ENCODE data around the gene LRMDA.
A peak's percentile ranks its signal among the peaks of the same experiment; 100 is the strongest.
"Not testable (repeated sequence)": the region's sequence is repeated elsewhere in the genome, so short reads cannot be mapped to it uniquely, and the experiment has no call there.

LRMDA gene

DNA sequence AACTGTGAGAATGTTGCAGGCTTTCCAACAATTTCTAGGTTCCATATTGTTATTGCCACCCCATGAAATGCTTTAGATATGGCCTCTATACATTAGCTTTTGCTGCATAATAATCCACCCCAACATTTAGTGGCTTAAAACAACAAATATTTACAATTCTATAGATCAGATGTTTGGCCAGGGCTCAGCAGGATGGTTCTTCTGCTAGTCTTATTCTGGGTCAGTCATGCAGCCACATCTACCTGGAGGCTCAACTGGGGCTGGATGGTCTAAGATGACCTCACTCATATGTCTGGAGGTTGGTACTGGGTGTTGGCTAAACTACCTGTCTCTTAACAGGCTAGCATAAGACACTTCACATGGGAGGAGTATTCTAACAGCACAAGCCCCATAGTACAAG is 607.3 kb downstream of the LRMDA start:
- DNase-seq: no peak

DNA sequence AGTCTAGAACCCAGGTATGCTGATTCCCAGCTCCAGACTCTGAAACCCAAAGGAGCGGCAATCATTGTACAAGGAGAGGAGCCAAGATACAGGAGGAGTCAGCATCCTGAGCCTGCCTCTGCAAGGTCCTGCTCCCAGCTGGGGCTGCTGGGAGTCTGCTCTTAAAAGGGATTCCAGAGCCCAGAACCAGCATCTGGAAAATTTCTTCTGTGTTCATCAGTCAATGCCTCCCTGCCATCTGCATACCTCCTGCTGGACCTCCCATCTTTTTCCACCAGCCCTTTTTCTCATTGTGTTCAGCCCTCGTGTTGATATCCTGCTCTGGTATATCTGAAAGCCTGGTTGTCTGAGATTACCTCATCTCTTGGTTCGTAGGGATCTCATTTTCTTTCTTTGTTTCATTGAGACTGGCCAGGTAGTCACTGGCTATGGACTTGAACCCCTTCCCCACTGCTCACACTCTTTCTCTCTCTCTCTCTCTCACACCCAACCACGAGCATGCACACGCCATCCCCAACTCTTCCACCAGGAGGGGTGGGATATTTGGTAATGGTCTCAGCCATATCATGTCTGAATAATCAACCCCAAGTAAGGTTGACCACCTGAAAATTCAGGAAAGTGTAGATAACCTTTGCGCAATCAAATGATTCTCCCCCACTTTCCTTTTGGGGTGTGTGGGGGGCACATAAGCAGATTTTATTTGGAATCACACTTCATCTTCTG is 608.8 kb downstream of the LRMDA start:
- no peak for DNase-seq

DNA sequence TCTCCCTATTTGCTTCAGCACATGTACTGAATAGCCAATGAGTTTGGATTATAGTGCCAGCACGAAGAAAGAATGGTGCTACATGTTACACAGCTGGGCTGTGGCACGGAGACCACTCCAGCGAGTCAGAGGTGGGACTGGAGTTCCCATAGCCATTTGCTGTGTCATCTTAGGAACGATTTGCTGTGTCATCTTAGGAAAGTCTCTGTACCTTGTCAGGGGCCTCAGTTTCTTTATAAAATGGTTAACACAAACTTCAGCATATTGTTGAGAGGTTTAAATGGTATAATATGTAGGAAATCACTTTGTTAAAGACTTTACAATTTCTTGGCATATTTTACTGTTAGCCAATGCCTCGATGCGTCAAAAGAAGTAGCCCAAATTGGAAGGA is 609.4 kb downstream of the LRMDA start:
- no peak for DNase-seq

DNA sequence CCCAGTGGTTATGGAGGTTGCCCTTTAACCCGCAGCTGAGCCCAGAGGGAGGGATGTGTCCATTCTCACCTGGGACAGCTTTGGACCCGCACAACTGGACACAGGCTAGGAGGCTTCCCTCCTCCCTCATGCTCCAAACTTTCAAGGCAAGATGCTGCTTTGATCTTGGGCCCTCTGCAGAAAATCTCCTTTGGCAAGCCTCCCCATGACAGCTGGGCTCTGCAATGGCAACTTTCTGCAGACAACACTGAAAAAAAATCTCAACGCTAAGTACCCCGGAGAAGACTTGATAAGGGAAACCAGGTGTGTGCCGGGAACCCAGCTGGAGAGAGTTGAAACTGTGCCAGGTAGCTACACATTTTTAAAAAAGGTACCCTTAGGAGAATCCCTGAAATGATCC is 610.1 kb downstream of the LRMDA start:
- peak; percentile 31 for DNase-seq

DNA sequence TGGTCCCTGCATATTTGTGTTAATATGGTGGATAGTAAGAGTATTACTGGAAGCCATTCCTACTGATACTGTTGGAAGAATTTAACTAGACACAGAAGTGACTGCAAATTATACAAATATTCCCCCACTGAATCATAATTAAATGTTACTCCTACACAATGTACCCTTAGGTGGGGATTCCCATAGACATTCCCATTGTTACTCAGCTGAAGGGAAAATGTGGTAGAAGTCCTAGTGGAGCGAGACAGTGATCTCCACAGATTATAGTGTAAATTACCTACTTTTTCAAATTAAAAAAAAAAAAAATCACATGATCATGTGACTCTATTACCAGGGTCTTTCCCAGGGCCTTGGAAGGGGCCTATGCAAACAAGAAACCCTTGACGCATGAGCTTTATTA is 611.8 kb downstream of the LRMDA start:
- DNase-seq: no peak

DNA sequence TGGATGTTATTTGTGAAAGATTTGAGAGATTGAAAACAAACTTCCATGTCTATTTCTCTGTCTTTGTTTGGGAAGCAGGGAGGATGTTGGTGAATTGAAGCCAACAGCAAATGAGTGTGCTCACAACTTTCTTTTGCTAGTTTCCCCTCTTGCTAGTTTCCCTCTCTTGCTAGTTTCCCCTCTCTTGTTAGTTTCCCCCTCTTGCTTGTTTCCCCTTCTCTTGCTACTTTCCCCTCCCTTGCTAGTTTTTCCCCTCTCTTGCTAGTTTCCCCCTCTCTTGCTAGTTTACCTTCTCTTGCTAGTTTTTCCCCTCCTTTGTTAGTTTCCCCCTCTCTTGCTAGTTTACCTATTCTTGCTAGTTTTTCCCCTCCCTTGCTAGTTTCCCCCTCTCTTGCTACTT is 613.3 kb downstream of the LRMDA start:
- DNase-seq: no peak

DNA sequence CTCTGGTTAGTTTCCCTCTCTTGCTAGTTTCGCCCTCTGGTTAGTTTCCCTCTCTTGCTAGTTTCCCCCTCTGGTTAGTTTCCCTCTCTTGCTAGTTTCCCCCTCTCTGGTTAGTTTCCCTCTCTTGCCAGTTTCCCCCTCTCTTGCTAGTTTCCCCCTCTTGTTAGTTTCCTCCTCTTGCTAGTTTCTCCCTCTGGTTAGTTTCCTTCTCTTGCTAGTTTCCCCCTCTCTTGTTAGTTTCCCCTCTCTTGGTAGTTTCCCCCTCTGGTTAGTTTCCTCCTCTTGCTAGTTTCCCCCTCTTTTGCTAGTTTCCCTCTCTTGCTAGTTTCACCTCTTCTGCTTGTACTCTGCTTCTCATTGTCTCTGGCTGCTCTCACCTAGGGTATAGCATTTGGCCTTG is 613.8 kb downstream of the LRMDA start:
- DNase-seq: no peak

DNA sequence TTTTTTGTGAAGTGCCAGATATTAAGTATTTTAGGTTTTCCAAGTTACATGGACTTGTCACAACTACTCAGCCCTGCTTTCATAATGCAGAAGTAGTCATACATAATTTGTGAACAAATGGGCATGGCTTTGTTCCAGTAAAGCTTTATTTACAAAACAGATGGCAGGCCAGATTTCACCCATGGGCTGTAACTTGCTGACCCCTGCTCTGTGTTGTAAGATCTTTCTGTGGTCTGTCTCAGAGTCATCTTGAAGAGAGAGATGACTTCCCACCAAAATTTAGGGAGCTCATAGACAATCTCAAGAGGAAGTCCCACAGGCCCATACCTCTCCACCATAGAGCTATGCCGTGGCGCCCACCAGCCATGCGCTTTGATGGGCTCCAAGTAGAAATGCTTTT is 616.1 kb downstream of the LRMDA start:
- DNase-seq: no peak

DNA sequence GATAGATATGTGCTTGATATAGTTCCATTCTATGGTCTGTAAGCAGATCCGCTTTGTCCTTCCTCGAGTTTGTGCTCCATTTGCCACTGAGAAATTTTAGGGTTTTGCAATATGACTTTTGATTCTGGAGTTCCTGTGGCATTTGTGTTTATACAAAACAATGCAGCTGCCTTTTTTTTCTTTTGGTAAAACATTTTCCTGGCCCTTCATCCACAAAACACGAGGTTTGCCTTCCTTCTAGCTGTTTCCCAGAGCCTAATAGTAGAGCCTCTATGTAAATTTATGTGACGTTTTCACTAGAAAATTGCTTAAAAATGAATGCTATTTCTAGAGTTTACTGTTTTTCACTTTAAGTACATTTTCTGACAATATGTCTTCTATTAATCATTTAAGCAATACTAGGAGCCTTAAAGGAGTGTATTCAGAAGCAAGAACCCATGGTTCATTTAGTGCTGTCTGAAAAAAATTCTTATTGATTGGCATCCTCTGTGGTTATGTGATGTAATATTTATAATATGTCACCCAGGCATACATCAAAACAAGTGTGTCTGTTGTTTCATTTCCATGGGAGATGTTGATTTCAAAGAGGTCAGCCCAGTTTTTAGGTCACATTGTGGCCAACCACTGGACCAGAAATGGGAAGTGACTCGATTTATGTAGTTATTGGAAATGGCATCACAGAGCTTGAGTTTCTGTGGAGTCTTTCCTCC is 618.3 kb downstream of the LRMDA start:
- DNase-seq: no peak

DNA sequence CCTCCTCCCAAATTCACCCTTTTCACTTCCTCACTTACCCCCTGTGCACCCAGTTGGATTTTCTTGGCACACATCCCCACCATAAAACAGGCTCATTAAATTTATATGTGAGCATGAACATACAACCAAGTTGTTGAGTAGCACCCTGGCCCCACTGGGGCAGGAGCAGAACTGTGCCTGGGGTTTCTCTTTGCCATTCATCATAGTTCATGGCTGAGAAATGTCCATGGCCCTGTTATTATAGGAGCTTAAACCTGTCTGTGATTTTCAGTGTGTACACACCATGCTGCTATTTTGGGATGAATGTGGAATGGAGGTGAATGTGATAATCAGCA is 618.8 kb downstream of the LRMDA start:
- DNase-seq: no peak

DNA sequence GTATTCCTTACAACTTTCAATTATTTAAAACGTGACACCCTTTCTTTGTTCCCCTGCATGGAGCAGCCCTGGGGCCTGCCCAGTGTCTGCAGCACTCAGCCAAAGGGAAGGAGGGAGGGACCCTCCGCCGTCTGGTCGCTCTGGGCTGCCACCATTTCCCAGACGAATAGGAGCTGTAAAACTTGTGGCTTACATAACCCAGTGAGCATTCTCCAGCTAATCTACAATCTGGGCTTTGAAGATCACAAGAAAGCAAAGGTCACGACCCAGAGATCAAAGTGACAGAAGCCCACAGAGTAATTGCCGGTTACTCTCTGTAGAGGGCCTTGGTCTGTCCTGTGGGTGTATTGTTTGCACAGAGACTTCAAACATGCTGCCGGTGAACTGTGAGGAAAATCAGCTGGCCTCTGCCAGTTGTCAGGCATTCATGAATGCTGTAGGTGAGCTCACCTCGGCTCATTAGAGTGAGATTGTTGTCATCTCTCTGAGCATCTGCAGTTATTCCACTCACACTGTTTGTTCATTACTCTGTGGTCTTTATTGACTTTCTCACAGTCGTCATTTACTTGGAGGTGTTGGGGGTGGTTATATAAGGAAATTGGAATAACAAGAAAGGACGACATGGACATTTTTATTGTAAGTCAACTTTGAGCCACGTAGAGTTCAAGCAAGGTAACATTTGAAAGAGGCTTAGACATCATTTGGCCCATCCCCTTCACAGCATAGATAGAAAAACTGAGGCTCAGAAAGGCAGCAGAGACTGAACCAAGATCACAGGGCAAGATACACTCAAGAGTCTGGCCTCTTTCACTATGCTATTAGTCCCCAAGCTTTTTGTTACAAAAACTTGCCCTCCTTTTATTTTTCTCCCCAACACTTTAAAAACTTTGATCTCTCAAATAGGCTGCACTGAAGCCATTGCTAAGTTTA is 619.8 kb downstream of the LRMDA start:
- DNase-seq: no peak

DNA sequence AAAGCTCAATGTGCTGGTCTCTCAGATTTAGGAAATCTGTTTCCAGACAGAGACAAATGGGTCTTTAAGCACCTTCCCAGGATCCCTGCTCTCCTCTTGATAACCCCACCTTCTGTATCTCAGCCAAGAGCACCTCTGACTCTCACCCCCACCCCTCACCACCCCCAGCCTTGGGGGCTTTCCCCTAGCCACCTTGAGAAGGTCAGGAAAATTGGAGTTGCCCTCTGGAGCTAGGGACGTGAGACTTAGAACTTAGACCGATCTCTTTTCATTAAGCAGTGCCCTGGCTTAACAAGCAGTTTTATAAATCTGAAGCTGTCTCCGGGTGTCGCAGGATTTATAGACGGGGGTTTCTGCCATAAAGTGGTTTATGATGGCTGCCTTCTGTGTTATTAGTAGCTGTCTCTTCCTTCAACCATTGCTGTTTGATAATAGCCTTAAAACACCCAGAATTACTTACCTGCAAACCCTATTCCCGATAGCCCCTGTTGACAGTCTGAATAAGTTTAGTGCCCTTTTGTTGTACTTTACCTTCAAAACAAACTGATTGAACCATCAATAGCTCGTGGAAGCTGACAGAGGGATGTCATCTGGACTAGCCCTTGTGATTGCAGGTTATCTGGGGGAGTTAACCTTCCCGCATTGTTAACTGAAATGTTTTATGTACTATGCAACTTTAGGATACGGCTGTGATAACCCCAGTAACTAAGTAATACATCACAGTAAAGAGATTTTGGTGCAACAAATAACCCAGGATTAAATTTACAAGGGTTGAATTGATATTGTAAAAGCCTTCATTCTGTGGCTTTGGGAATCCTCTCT is 621.5 kb downstream of the LRMDA start:
- DNase-seq: no peak

DNA sequence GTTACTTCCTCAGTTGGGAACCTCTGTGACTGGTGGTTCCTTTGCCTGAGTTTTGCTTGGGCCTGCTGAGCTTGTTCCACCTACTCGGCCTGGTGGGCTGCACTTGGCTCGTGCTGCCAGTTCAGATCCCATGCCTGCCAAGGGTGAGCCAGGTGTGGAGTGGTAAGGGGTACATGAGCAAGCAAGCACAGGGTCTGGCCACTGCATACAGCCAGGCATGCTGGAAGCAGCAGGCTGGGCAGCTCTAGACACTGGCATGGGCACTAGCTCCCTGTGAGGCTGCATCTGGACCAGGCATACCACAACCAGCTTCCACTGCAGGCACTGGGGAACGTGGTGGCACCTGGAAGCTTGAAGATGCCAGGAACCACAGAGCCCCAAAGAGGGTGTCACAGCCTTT is 624.0 kb downstream of the LRMDA start:
- DNase-seq: no peak

DNA sequence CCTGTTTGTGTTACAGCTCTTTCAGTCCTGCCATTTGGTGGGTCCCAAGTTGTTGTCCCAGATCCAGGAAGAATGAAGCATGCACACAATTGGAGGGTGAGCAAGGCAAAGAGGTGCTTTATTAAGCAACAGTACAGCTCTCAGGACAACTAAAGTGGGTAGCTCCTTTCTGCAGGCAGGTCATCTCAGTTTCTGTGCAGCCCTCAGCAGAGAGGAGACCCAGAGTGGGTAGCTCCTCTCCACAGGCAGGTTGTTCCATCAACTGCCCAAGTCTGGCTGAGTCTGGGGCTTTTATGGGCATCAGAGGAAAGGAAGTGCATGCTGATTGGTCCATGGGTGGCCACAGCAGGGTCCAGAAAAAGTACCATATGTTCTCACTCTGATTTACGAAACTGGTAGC is 624.5 kb downstream of the LRMDA start:
- no peak for DNase-seq

DNA sequence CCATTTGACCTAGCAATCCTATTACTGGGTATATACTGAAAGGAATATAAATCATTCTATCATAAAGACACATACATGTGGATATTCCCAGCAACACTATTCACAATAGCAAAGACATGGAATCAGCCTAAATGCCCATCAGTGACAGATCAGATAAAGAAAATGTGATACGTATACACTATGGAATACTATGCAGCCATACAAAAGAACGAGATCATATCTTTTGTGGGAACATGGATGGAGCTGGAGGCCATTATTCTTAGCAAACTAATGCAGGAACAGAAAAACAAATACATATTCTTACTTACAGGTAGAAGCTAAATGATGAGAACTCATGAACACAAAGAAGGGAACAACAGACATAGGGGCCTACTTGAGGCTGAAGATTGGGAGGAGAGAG is 629.6 kb downstream of the LRMDA start:
- not testable (repeated sequence) for DNase-seq

DNA sequence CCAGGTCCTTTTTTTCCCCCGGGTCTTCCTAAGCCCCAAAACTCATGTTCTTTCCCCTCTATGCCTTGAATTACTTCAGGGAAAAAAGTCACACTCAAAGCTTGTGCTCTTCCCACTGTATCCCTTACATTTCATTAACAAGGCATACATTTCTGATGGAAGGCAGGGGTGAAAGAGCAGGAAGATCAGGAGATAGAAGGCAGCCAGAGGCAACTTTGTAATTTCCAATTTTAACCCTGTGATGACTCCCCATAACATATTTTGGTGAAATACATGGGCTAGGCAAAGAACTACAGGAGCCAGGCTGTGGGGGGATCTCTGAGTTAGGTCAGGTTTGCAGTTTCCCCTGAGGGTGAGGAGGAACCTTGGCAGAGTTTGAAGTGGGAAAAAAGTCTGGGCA is 635.0 kb downstream of the LRMDA start:
- DNase-seq: no peak

DNA sequence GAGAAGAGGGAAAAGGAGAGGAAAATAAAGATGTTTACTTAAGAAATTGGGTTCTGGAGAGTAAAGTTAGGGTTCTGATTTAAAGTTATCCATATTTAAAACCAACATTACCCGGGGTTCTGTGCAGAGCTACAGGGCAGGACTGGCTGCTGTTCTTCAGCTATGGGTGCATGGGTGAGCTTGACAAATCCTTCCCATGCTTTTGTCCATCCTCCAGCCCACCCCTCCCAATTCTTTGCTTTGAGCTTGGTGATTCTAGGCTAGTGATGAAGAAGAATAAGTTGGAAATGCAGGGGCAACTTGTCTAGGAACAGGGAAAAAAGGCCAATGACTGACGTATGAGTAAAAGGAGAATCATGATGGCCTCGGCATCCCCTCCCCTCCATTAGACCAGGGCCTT is 636.0 kb downstream of the LRMDA start:
- no peak for DNase-seq

DNA sequence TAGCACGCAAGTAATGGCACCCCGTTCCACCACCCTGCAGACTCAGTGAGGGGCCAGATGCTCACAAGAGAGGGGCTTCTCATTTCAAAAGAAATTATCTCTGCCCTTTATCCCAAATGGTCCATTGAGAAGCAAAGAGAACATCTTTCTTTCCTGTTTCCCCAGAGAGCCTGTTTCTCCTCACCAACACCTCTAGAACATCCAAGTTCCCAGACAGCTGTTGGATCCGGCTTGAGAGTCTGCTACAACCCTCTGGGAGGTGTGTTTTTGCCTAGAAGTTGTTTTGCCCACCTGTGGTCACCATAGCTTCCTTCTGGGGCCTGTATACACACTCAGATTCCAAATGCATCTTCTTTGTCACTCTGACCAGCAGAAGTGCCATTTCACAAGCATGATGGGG is 637.4 kb downstream of the LRMDA start:
- DNase-seq: no peak

DNA sequence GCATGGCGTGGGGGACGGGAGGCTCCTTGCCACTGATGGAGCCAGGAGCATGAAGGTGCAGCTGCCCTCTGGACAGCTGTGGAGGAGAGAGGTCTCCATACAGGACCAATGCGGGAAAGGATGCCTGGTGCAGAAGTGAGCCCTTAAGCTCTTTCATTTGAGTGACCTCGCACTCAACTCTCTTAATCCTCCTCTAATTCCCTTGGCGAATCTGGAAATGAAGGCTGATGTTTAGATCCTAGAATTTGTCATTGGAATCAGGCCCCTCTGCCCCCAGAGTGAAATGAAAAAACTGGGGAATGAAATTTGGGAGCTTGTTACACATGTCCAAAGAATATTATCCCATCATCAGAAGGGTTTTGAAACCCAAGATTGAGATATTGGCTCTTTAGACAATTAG is 639.5 kb downstream of the LRMDA start:
- no peak for DNase-seq

DNA sequence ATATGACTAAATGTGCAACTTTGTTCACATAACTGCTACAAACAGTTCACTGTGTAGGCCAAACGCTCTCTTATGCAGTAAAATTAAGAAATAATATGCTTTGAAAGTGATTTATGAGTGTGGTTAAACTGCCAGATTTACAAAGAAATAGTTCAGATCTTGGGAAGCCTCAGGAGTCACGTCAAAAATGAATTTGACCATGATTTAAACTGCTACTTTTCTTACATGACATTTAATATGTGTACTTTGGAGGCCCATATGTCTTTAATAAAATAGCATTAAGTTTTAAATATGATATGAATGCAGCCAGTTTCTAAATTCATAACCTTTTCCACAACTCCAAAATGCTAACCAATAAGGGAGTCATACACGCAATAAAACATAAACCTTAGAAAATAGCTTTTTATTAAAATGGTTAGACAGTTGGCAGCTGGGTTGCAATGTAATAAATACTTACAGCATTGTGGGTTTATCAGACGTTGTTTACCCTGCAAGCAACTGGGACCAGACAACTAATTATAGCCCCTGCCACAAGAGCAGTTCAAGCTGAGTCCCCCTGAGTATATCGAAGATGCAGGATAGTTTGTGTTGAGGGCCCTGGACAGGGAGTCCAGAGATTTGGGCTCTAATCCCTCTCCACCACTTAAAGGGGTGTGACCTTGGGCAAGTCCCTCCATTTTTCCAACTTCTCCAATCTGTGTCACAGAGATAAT is 640.4 kb downstream of the LRMDA start:
- no peak for DNase-seq

DNA sequence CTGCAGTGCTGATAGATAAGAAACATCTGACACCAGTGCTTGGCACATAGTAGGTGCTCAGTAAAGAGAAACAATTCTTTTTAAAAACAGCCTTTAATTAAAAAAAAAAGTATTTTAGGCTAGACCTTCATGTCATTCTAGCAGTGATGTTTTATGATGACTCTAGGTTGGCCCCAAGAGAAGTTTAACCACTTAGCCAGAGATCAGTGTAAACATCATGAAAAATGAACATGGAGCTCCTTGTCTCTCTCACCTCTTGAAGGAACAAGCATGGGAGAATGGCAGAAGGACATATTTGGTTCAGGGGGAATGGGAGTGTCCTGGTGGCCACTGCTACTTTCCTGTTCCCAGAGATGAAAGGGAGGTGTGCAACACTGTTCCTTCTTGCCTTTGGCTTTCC is 641.0 kb downstream of the LRMDA start:
- no peak for DNase-seq

DNA sequence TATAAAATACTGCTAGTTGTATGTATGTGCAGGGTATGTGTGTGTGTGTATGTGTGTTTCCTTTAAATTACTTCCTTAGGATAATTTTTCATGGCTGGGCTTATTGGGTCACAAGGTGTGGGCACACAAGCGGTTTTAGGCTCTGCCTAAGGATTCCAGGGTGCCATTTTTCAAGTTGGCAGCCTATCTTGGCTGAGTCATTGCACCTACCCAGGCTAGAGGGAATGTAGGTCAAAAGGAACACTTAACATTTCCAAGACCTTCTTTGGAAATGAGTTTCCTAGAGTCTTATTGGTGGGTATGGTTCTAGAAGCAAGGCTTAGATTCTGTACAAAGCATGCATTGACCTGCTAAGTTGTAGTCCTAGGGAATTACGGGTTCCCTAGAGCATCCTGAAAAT is 642.1 kb downstream of the LRMDA start:
- no peak for DNase-seq

Measured in NCI-H524 treated with DMSO at 0.1 percent for 48 hours (cell line).